Astrocyte (in vitro differentiated cells and primary cell): ENCODE data around the gene XPO6. TPM values are rescaled to one million over a fixed set of nuclear protein-coding genes. Genes with fewer than 3 reads are reported as not detected.

Experiments used
- DNase-seq: peaks from one replicate; pipeline ENCODE4 v3.0.0-alpha.2; 2010; ENCODE audit warnings: low read depth
- FAIRE-seq: peaks from 2 replicates; lab custom pipeline; 2011; peaks lifted over from hg19 to GRCh38; lab: Jason Lieb, UNC
- H2AFZ ChIP-seq: 2 replicates; pipeline ENCODE4 v1.6.0; 2012; ENCODE audit warnings: low read depth, low read length, inconsistent platforms
- H3K27ac ChIP-seq: 2 replicates; pipeline ENCODE4 v1.5.1; 2011; ENCODE audit warnings: low read depth, low read length, inconsistent platforms
- H3K27me3 ChIP-seq: 2 replicates; pipeline ENCODE4 v1.6.0; 2011; ENCODE audit warnings: low read length, inconsistent platforms; ENCODE audit not compliant: insufficient read depth
- H3K36me3 ChIP-seq: 2 replicates; pipeline ENCODE4 v1.5.1; 2011; ENCODE audit warnings: low read length, inconsistent platforms; ENCODE audit not compliant: insufficient read depth
- H3K4me1 ChIP-seq: 2 replicates; pipeline ENCODE4 v1.5.1; 2011; ENCODE audit warnings: low read length, inconsistent platforms; ENCODE audit not compliant: insufficient read depth
- H3K4me2 ChIP-seq: 2 replicates; pipeline ENCODE4 v1.6.0; 2012; ENCODE audit warnings: low read length, inconsistent platforms
- H3K4me3 ChIP-seq: 2 replicates; pipeline ENCODE4 v1.5.1; 2011; ENCODE audit warnings: low read depth, mild to moderate bottlenecking, low read length, inconsistent platforms; ENCODE audit not compliant: insufficient read depth
- H3K79me2 ChIP-seq: 2 replicates; pipeline ENCODE4 v1.6.0; 2012; ENCODE audit warnings: mild to moderate bottlenecking, low read length, inconsistent platforms; ENCODE audit not compliant: insufficient read depth
- H3K9ac ChIP-seq: 2 replicates; pipeline ENCODE4 v1.6.0; 2012; ENCODE audit warnings: mild to moderate bottlenecking, low read length, inconsistent platforms
- H3K9me3 ChIP-seq: 2 replicates; pipeline ENCODE4 v1.5.1; 2012; ENCODE audit warnings: low read depth, mild to moderate bottlenecking, low read length, inconsistent platforms; ENCODE audit not compliant: insufficient read depth
- H4K20me1 ChIP-seq: 2 replicates; pipeline ENCODE4 v1.6.0; 2012; ENCODE audit warnings: low read length, inconsistent platforms; ENCODE audit not compliant: insufficient read depth
- H3K27ac Mint-ChIP-seq: one replicate; pipeline ENCODE4 v1.8.0; 2021; ENCODE audit warnings: mild to moderate bottlenecking, mixed read lengths; ENCODE audit not compliant: unreplicated experiment
- H3K27me3 Mint-ChIP-seq: one replicate; pipeline ENCODE4 v1.8.0; 2021; ENCODE audit warnings: low read depth, mixed read lengths; ENCODE audit not compliant: unreplicated experiment
- H3K36me3 Mint-ChIP-seq: one replicate; pipeline ENCODE4 v1.8.0; 2021; ENCODE audit warnings: low read depth, mixed read lengths; ENCODE audit not compliant: unreplicated experiment
- H3K4me1 Mint-ChIP-seq: one replicate; pipeline ENCODE4 v1.8.0; 2021; ENCODE audit warnings: low read depth, mixed read lengths; ENCODE audit not compliant: unreplicated experiment
- H3K4me3 Mint-ChIP-seq: one replicate; pipeline ENCODE4 v1.8.0; 2021; ENCODE audit warnings: mild to moderate bottlenecking, moderate library complexity, mixed read lengths; ENCODE audit not compliant: unreplicated experiment
- H3K9me3 Mint-ChIP-seq: one replicate; pipeline ENCODE4 v1.8.0; 2021; ENCODE audit warnings: mild to moderate bottlenecking, mixed read lengths; ENCODE audit not compliant: unreplicated experiment
- CTCF ChIP-seq: IDR thresholded peaks from 2 replicates; pipeline ENCODE4 v1.5.1; 2011; ENCODE audit warnings: low read depth, mild to moderate bottlenecking, inconsistent platforms, low read length, moderate library complexity; ENCODE audit not compliant: insufficient read depth
- EZH2 ChIP-seq: IDR thresholded peaks from 2 replicates; pipeline ENCODE4 v1.6.1; 2012; ENCODE audit warnings: mild to moderate bottlenecking, low read length, inconsistent platforms; ENCODE audit not compliant: insufficient read depth
- total RNA-seq: library from RNA; stranded (reverse); gene quantifications from 2 replicates; pipeline ENCODE4 v1.2.1, GENCODE V29; 2021

XPO6 gene
- total RNA-seq, 1 donor from 2014 or later: 135 TPM

GRCh38 chr16:28188085-28188916 is 23.5 kb downstream of the XPO6 start:
- Histone ChIP-seq H3K9ac (no peak overlapping the region), H3K9me3 (no peaks in the 10 kb centered on the region), H3K27me3 (no peaks in the 10 kb centered on the region), H3K4me2 (no peak overlapping the region), H3K4me1 (peaks cover 18% of the 10 kb centered on the region), H3K27ac (no peak overlapping the region), H2AFZ (no peak overlapping the region), H3K4me3 (no peak overlapping the region), H4K20me1 (peaks cover 84% of the 10 kb centered on the region), H3K36me3 (peaks cover 2% of the 10 kb centered on the region), H3K79me2 (peaks cover 100% of the 10 kb centered on the region)
- H3K36me3 Mint-ChIP-seq: peaks cover 17% of the 10 kb centered on the region
- TF ChIP-seq CTCF (no peak), EZH2 (no peak)
- H3K4me3 Mint-ChIP-seq: no peak overlapping the region
- H3K27me3 Mint-ChIP-seq: no peaks in the 10 kb centered on the region
- DNase-seq (no peak), FAIRE-seq (no peak)
- no peak overlapping the region for H3K27ac Mint-ChIP-seq
- H3K9me3 Mint-ChIP-seq: no peaks in the 10 kb centered on the region
- peaks cover 61% of the 10 kb centered on the region for H3K4me1 Mint-ChIP-seq

DNA sequence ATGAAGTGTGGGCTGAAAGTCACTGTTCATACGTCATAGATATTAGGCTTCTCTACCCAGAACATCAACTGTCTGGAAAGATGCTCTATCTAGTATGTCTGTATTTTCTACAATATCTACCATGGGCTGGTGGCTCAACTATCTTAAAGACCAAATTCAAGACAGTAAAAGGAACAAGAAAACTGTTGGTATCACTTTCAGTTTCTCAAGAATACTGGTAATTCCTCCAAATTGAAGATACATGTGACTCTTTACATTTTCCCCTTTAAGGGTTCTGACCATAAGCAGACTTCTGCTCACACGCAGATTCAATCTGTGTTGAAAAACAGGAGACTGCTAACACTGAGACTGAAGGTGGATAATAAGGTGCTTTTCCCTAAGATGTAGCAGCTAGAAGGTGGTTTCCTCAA is 24.2 kb downstream of the XPO6 start:
- Mint-ChIP-seq H3K27me3 (no peaks in the 10 kb centered on the region), H3K36me3 (peaks cover 17% of the 10 kb centered on the region), H3K27ac (no peak overlapping the region), H3K4me3 (no peak overlapping the region), H3K4me1 (peaks cover 60% of the 10 kb centered on the region), H3K9me3 (no peaks in the 10 kb centered on the region)
- Histone ChIP-seq H3K27ac (no peak overlapping the region), H3K4me1 (peaks cover 12% of the 10 kb centered on the region), H3K27me3 (no peaks in the 10 kb centered on the region), H4K20me1 (peaks cover 85% of the 10 kb centered on the region), H3K4me3 (no peak overlapping the region), H3K36me3 (peaks cover 2% of the 10 kb centered on the region), H3K4me2 (no peak overlapping the region), H3K9me3 (no peaks in the 10 kb centered on the region), H3K79me2 (peaks cover 100% of the 10 kb centered on the region), H3K9ac (no peak overlapping the region), H2AFZ (no peak overlapping the region)
- TF ChIP-seq EZH2 (no peak), CTCF (no peak)
- DNase-seq (no peak), FAIRE-seq (no peak)

DNA sequence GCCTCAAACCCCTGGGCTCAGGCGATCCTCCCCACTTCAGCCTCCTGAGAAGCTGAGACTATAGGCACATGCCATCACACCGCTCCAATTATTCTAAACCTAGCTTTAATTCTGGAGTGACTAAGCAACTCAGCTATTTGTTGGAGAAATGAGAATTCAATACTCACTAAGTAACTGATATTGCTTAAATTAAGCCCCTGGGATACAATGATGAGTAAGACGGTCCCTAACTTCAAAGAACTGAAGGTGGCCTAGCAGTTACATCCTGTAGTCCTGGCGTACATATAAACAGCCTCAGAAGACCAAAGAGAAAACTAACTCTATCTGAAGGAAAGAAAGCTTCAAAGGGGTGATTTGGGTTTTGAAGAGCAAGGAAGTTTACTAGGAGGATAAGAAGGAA is 25.0 kb downstream of the XPO6 start:
- H3K9ac ChIP-seq: no peak overlapping the region
- H3K79me2 ChIP-seq: peaks cover 100% of the 10 kb centered on the region
- Mint-ChIP-seq H3K4me3 (no peak overlapping the region), H3K36me3 (peaks cover 14% of the 10 kb centered on the region), H3K27me3 (no peaks in the 10 kb centered on the region), H3K4me1 (peaks cover 64% of the 10 kb centered on the region), H3K27ac (no peak overlapping the region), H3K9me3 (no peaks in the 10 kb centered on the region)
- H3K4me3 ChIP-seq: no peak overlapping the region
- H3K36me3 ChIP-seq: peaks cover 2% of the 10 kb centered on the region
- H4K20me1 ChIP-seq: peaks cover 89% of the 10 kb centered on the region
- no peaks in the 10 kb centered on the region for H3K27me3 ChIP-seq
- H3K9me3 ChIP-seq: no peaks in the 10 kb centered on the region
- peaks cover 21% of the 10 kb centered on the region for H3K4me1 ChIP-seq
- H3K4me2 ChIP-seq: peak overlapping the region; percentile 2
- no peak overlapping the region for H3K27ac ChIP-seq
- no peak for TF ChIP-seq CTCF
- TF ChIP-seq EZH2: no peak
- FAIRE-seq (no peak), DNase-seq (peak; percentile 38)
- no peak overlapping the region for H2AFZ ChIP-seq
